Activated B cell treated with CpG ODN at 0.5 μM for 24 hours (primary cell): ENCODE results near the gene VPREB3. TPM values are rescaled to one million over a fixed set of nuclear protein-coding genes. Genes with fewer than 3 reads are reported as not detected.

Source experiments
- ATAC-seq: fragments of 200-7000 bp; cut with Tn5 transposase; one replicate; pipeline ENCODE4 v1.10.0; 2021; ENCODE audit warnings: low read depth, mild to moderate bottlenecking, moderate library complexity
- CTCF ChIA-PET: fragments of 350-600 bp; sonication (Branson Sonifier 250); formaldehyde crosslinking; loops from one replicate; lab custom pipeline; 2021; ENCODE audit warnings: antibody characterized with exemption; lab: Charles Lee
- POLR2A ChIA-PET: fragments of 350-600 bp; sonication (Branson Sonifier 250); formaldehyde crosslinking; loops from one replicate; lab custom pipeline; 2021; ENCODE audit warnings: antibody characterized with exemption; lab: Charles Lee
- DNase-seq: peaks from one replicate; pipeline ENCODE4 v3.0.0; 2022
- H3K27ac Mint-ChIP-seq: one replicate; pipeline ENCODE4 v1.8.0; 2020; ENCODE audit warnings: mixed read lengths
- H3K27me3 Mint-ChIP-seq: one replicate; pipeline ENCODE4 v1.8.0; 2021; ENCODE audit warnings: mixed read lengths
- H3K36me3 Mint-ChIP-seq: one replicate; pipeline ENCODE4 v1.8.0; 2021; ENCODE audit warnings: low read depth, mixed read lengths
- H3K4me1 Mint-ChIP-seq: one replicate; pipeline ENCODE4 v1.8.0; 2021; ENCODE audit warnings: mixed read lengths
- H3K4me3 Mint-ChIP-seq: one replicate; pipeline ENCODE4 v1.8.0; 2020; ENCODE audit warnings: mild to moderate bottlenecking, mixed read lengths
- H3K9me3 Mint-ChIP-seq: one replicate; pipeline ENCODE4 v1.8.0; 2020; ENCODE audit warnings: mixed read lengths
- intact Hi-C: fragments of 100-400 bp; cut with micrococcal nuclease; formaldehyde crosslinking; loops from one replicate; pipeline ENCODE4 v1.15.1; 2024
- total RNA-seq: library from RNA; stranded (reverse); gene quantifications from 2 replicates; pipeline ENCODE4 v1.2.3, GENCODE V29; 2022
- TF ChIP-seq, protein P1 (sequence below): fragments of 200-600 bp; IDR thresholded peaks from one replicate; pipeline ENCODE4 v1.8.0; 2022; ENCODE audit warnings: antibody characterized with exemption, mild to moderate bottlenecking

Gene VPREB3
- total RNA-seq, 1 donor from 2014 or later: 15.9 TPM

- POLR2A ChIA-PET: interaction anchor here (0.7 to 11.8 kb wide), 5 partner anchors 10 to 1721 kb away, joined by 3 to 229 read pairs (median 8); partner anchors contain the start of genes VPREB3 and ZNF70
- H3K27ac Mint-ChIP-seq: peak within 1 kb of the TSS; percentile 70
- H3K9me3 Mint-ChIP-seq: no peaks in the 10 kb centered on the region
- H3K27me3 Mint-ChIP-seq: no peaks in the 10 kb centered on the region
- peaks cover 14% of the 10 kb centered on the region for H3K36me3 Mint-ChIP-seq
- intact Hi-C loops: loop anchor here (1.0 to 10.0 kb wide), 2 partner anchors 11 to 138 kb away; no protein-coding TSS in a partner anchor
- DNase-seq: no peak
- H3K4me3 Mint-ChIP-seq: peak within 1 kb of the TSS; percentile 77
- CTCF ChIA-PET: interaction anchor here (2.7 kb wide), 1 partner anchor 86 kb away, joined by 7 read pairs; no protein-coding TSS in a partner anchor
- no peak for ATAC-seq
- TF ChIP-seq, protein P1, sequence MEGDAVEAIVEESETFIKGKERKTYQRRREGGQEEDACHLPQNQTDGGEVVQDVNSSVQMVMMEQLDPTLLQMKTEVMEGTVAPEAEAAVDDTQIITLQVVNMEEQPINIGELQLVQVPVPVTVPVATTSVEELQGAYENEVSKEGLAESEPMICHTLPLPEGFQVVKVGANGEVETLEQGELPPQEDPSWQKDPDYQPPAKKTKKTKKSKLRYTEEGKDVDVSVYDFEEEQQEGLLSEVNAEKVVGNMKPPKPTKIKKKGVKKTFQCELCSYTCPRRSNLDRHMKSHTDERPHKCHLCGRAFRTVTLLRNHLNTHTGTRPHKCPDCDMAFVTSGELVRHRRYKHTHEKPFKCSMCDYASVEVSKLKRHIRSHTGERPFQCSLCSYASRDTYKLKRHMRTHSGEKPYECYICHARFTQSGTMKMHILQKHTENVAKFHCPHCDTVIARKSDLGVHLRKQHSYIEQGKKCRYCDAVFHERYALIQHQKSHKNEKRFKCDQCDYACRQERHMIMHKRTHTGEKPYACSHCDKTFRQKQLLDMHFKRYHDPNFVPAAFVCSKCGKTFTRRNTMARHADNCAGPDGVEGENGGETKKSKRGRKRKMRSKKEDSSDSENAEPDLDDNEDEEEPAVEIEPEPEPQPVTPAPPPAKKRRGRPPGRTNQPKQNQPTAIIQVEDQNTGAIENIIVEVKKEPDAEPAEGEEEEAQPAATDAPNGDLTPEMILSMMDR: no peak
- H3K4me1 Mint-ChIP-seq: peaks cover 47% of the 10 kb centered on the region
Measured at GRCh38 chr22:23762842-23763578, 8.8 kb upstream of the VPREB3 start, which contains the start of gene C22orf15. Gene C22orf15, plus strand, starts transcription at chr22:23762990. Its CDS starts 317 bp downstream, at chr22:23763307.

DNA sequence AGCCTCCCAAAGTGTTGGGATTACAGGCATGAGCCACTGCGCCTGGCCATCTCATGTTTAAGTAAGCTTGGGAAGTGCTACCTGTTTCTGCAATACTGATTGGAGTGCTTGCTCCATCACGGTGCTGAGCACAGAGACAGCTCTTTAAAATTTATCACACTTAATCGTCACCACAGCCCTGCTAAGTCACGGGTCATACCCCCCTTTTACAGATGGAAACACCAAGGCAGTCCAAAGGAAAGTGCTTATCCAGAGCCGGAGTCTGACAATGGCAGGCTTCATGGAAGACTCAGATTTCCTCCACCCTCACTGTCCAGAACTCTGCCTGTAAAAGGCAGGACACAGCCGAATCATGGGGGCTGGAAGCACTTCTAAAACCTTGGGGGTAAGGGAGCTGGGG is 5.8 kb upstream of the VPREB3 start:
- H3K4me3 Mint-ChIP-seq: no peak overlapping the region
- peaks cover 6% of the 10 kb centered on the region for H3K36me3 Mint-ChIP-seq
- ATAC-seq (no peak), DNase-seq (no peak)
- POLR2A ChIA-PET: interaction anchor here (0.6 to 1.5 kb wide), 2 partner anchors 10 to 39 kb away, joined by 4 to 9 read pairs; partner anchors contain the start of gene ZNF70
- no peaks in the 10 kb centered on the region for H3K9me3 Mint-ChIP-seq
- TF ChIP-seq, protein P1: no peak
- no peaks in the 10 kb centered on the region for H3K27me3 Mint-ChIP-seq
- intact Hi-C loops: loop anchor here (10.0 kb wide), 1 partner anchor 135 kb away; no protein-coding TSS in a partner anchor
- peaks cover 48% of the 10 kb centered on the region for H3K4me1 Mint-ChIP-seq
- CTCF ChIA-PET: no interaction called here
- no peak overlapping the region for H3K27ac Mint-ChIP-seq

DNA sequence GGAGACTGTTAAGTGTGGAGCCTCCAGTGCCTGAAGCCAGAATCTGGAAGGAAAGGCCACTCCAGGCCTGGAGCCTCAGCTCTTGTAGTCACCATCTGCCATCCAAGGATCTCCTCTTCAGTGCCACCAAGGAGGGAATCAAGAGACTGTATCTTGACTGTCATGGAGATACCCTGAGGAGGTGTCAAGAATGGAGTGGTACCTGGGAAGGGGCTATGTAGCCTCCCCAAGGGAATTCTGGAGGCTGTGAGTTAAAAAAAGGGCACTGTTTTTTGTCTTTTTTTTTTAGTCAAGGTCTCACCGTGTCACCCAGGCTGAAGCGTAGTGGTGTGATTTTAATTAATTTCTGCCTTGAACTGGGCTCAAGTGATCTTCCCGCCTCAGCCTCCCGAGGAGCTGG is 5.3 kb upstream of the VPREB3 start:
- H3K27me3 Mint-ChIP-seq: no peaks in the 10 kb centered on the region
- POLR2A ChIA-PET: interaction anchor here (0.6 kb wide), 1 partner anchor 38 kb away, joined by 4 read pairs; no protein-coding TSS in a partner anchor
- no peaks in the 10 kb centered on the region for H3K9me3 Mint-ChIP-seq
- CTCF ChIA-PET: no interaction called here
- TF ChIP-seq, protein P1: no peak
- intact Hi-C loops: loop anchor here (10.0 kb wide), 1 partner anchor 675 kb away; no protein-coding TSS in a partner anchor
- no peak overlapping the region for H3K27ac Mint-ChIP-seq
- H3K4me3 Mint-ChIP-seq: no peak overlapping the region
- DNase-seq (no peak), ATAC-seq (no peak)
- H3K4me1 Mint-ChIP-seq: peaks cover 48% of the 10 kb centered on the region
- peaks cover 3% of the 10 kb centered on the region for H3K36me3 Mint-ChIP-seq

- no peaks in the 10 kb centered on the region for H3K36me3 Mint-ChIP-seq
- no peak for DNase-seq
- peak overlapping the region; percentile 38 for H3K27ac Mint-ChIP-seq
- intact Hi-C loops: loop anchor here (10.0 kb wide), 1 partner anchor 678 kb away; no protein-coding TSS in a partner anchor
- POLR2A ChIA-PET: interaction anchor here (1.0 to 10.8 kb wide), 4 partner anchors 10 to 137 kb away, joined by 5 to 229 read pairs (median 32); partner anchors contain the start of genes C22orf15, CHCHD10, MIF and MMP11
- CTCF ChIA-PET: no interaction called here
- no peak overlapping the region for H3K4me3 Mint-ChIP-seq
- no peaks in the 10 kb centered on the region for H3K27me3 Mint-ChIP-seq
- TF ChIP-seq, protein P1: no peak
- ATAC-seq: no peak
- H3K4me1 Mint-ChIP-seq: peaks cover 52% of the 10 kb centered on the region
- no peaks in the 10 kb centered on the region for H3K9me3 Mint-ChIP-seq
Measured at GRCh38 chr22:23756891-23757290, 2.7 kb upstream of the VPREB3 start.

- intact Hi-C loops: loop anchor here (10.0 kb wide), 1 partner anchor 679 kb away; no protein-coding TSS in a partner anchor
- ChIA-PET POLR2A (interaction anchor here (0.7 to 10.8 kb wide), 4 partner anchors 12 to 306 kb away, joined by 3 to 229 read pairs (median 32); partner anchors contain the start of genes C22orf15, CHCHD10, MIF and MMP11), CTCF (interaction anchor here (2.0 kb wide), 1 partner anchor 15 kb away, joined by 6 read pairs; no protein-coding TSS in a partner anchor)
- H3K4me1 Mint-ChIP-seq: peaks cover 58% of the 10 kb centered on the region
- no peak overlapping the region for H3K4me3 Mint-ChIP-seq
- TF ChIP-seq, protein P1: no peak
- H3K36me3 Mint-ChIP-seq: no peaks in the 10 kb centered on the region
- no peak overlapping the region for H3K27ac Mint-ChIP-seq
- H3K27me3 Mint-ChIP-seq: no peaks in the 10 kb centered on the region
- no peak for ATAC-seq
- DNase-seq: no peak
- no peaks in the 10 kb centered on the region for H3K9me3 Mint-ChIP-seq
Measured at GRCh38 chr22:23755711-23756110, 1.5 kb upstream of the VPREB3 start.
